T-helper 1 cell treated with Interleukin-12 subunit alpha and Interleukin-12 subunit beta and Interleukin-4 antibody, amounts not matched to agents 30 ng/mL and 1 ng/mL, for 36 hours (primary cell): ENCODE results near the gene CDK2AP2. TPM values are rescaled to one million over a fixed set of nuclear protein-coding genes. Genes with fewer than 3 reads are reported as not detected.
"Not testable (repeated sequence)": the region's sequence is repeated elsewhere in the genome, so short reads cannot be mapped to it uniquely, and the experiment has no call there.

Source experiments
- intact Hi-C: fragments of 100-400 bp; cut with micrococcal nuclease; formaldehyde crosslinking; loops from one replicate; pipeline ENCODE4 v1.15.1; 2024
- total RNA-seq: library from RNA; stranded (reverse); gene quantifications from 2 replicates; pipeline ENCODE4 v1.2.3, GENCODE V29; 2022

The CDK2AP2 gene
- total RNA-seq, 1 donor from 2014 or later: 191 TPM

GRCh38 chr11:67468456-67468758 is 39.6 kb downstream of the CDK2AP2 start:
- intact Hi-C loops: no loop called here

- intact Hi-C loops: no loop called here
Observed at GRCh38 chr11:67468056-67468455, 39.9 kb downstream of the CDK2AP2 start.

- intact Hi-C loops: no loop called here
Observed at GRCh38 chr11:67466962-67467771, 40.8 kb downstream of the CDK2AP2 start.

- intact Hi-C loops: no loop called here
Observed at GRCh38 chr11:67466367-67466766, 41.6 kb downstream of the CDK2AP2 start.

GRCh38 chr11:67465530-67465929 is 42.4 kb downstream of the CDK2AP2 start:
- intact Hi-C loops: not testable (repeated sequence)

- intact Hi-C loops: no loop called here
Observed at GRCh38 chr11:67465189-67465510, 42.8 kb downstream of the CDK2AP2 start.

- intact Hi-C loops: loop anchor here (1.0 kb wide), 10 partner anchors 18 to 225 kb away; partner anchors contain the start of genes AIP, NDUFV1, POLD4 and PTPRCAP
Observed at GRCh38 chr11:67464411-67465188, 43.4 kb downstream of the CDK2AP2 start.

GRCh38 chr11:67463680-67464410 is 44.1 kb downstream of the CDK2AP2 start:
- intact Hi-C loops: loop anchor here (1.0 kb wide), 10 partner anchors 18 to 225 kb away; partner anchors contain the start of genes AIP, NDUFV1, POLD4 and PTPRCAP

- intact Hi-C loops: no loop called here
Observed at GRCh38 chr11:67463186-67463585, 44.8 kb downstream of the CDK2AP2 start.

- intact Hi-C loops: no loop called here
Observed at GRCh38 chr11:67458266-67458665, 49.7 kb downstream of the CDK2AP2 start.

- intact Hi-C loops: no loop called here
Observed at GRCh38 chr11:67457453-67457852, 50.5 kb downstream of the CDK2AP2 start.

Other genes with a start within 250 kb of the CDK2AP2 start
- gene GRK2, start 241.7 kb downstream of the CDK2AP2 start, total RNA-seq: 351 and 369 TPM in 2 replicates
- gene ANKRD13D, start 218.9 kb downstream of the CDK2AP2 start, total RNA-seq: 198 and 200 TPM in 2 replicates
- gene SSH3, start 204.6 kb downstream of the CDK2AP2 start, total RNA-seq: 13.0 and 17.3 TPM in 2 replicates
- gene POLD4, start 154.6 kb downstream of the CDK2AP2 start, total RNA-seq: 58.8 and 62.1 TPM in 2 replicates
- 0.15 and 0.29 TPM in 2 replicates for gene CLCF1, start 134.6 kb downstream of the CDK2AP2 start, total RNA-seq
- gene RAD9A, start 116.2 kb downstream of the CDK2AP2 start, total RNA-seq: 39.6 and 47.7 TPM in 2 replicates
- 347 and 352 TPM in 2 replicates for gene PPP1CA, start 106.3 kb downstream of the CDK2AP2 start, total RNA-seq
- 312 and 319 TPM in 2 replicates for gene TBC1D10C, start 104.1 kb downstream of the CDK2AP2 start, total RNA-seq
- gene CARNS1, start 92.5 kb downstream of the CDK2AP2 start, total RNA-seq: 0.47 and 0.66 TPM in 2 replicates
- 63.7 and 69.5 TPM in 2 replicates for gene RPS6KB2, start 79.7 kb downstream of the CDK2AP2 start, total RNA-seq
- 406 and 428 TPM in 2 replicates for gene PTPRCAP, start 70.5 kb downstream of the CDK2AP2 start, total RNA-seq
- 242 and 243 TPM in 2 replicates for gene CORO1B, start 64.7 kb downstream of the CDK2AP2 start, total RNA-seq
- gene GPR152, start 55.4 kb downstream of the CDK2AP2 start, total RNA-seq: not detected in 2 replicates
- gene CABP4, start 52.8 kb downstream of the CDK2AP2 start, total RNA-seq: 3.6 and 4.2 TPM in 2 replicates
- 40.5 and 43.9 TPM in 2 replicates for gene TMEM134, start 38.9 kb downstream of the CDK2AP2 start, total RNA-seq
- 149 and 163 TPM in 2 replicates for gene AIP, start 25.1 kb downstream of the CDK2AP2 start, total RNA-seq
- 118 and 119 TPM in 2 replicates for gene PITPNM1, start 2.8 kb downstream of the CDK2AP2 start, total RNA-seq
- gene CABP2, start 15.3 kb upstream of the CDK2AP2 start, total RNA-seq: not detected in 2 replicates
- gene GSTP1, start 75.7 kb upstream of the CDK2AP2 start, total RNA-seq: 262 TPM in 2 replicates
- gene NDUFV1, start 98.8 kb upstream of the CDK2AP2 start, total RNA-seq: 244 and 258 TPM in 2 replicates
- gene NUDT8, start 121.8 kb upstream of the CDK2AP2 start, total RNA-seq: 6.5 and 6.7 TPM in 2 replicates
- not detected in 2 replicates for gene TBX10, start 131.6 kb upstream of the CDK2AP2 start, total RNA-seq
- gene ACY3, start 142.6 kb upstream of the CDK2AP2 start, total RNA-seq: 0.37 TPM in 1 of 2 replicates, not detected in the other
- not detected in 2 replicates for gene ALDH3B2, start 166.5 kb upstream of the CDK2AP2 start, total RNA-seq